Liver (tissue), 9 donors: ENCODE data around the gene SMPDL3A. TPM values are rescaled to one million over a fixed set of nuclear protein-coding genes. Genes with fewer than 3 reads are reported as not detected.

ENCODE experiments used
- DNase-seq: peaks from one replicate; pipeline ENCODE4 v3.0.0-alpha.2; 2017; ENCODE audit warnings: low spot score
- H3K27ac ChIP-seq, 2 donors: one replicate each; pipeline ENCODE4 v1.7.0; 2013; ENCODE audit warnings: inconsistent platforms in 2 of 2, low read length in 2 of 2, control low read depth in 1 of 2, low read depth in 1 of 2, mild to moderate bottlenecking in 1 of 2
- H3K27me3 ChIP-seq, 4 donors: one replicate each; pipeline versions ENCODE4 v1.6.1 to v1.7.0; 2013; ENCODE audit warnings: low read length in 3 of 4, inconsistent platforms in 1 of 4, mild to moderate bottlenecking in 1 of 4, moderate library complexity in 1 of 4; ENCODE audit not compliant: control insufficient read depth in 4 of 4, insufficient read depth in 4 of 4
- H3K36me3 ChIP-seq, 4 donors: one replicate each; pipeline versions ENCODE4 v1.6.1 to v1.7.0; 2013; ENCODE audit warnings: low read length in 3 of 4, mild to moderate bottlenecking in 3 of 4, low read depth in 1 of 4, moderate library complexity in 1 of 4; ENCODE audit not compliant: control insufficient read depth in 4 of 4, insufficient read depth in 3 of 4
- H3K4me1 ChIP-seq, 4 donors: one replicate each; pipeline versions ENCODE4 v1.6.1 to v1.7.0; 2013; ENCODE audit warnings: low read length in 3 of 4, mild to moderate bottlenecking in 3 of 4, moderate library complexity in 1 of 4; ENCODE audit not compliant: control insufficient read depth in 4 of 4, insufficient read depth in 4 of 4
- H3K4me3 ChIP-seq, 3 donors: one replicate each; pipeline versions ENCODE4 v1.6.1 to v1.7.0; 2013; ENCODE audit warnings: low read length in 3 of 3, control low read depth in 1 of 3, low read depth in 1 of 3, mild to moderate bottlenecking in 1 of 3
- H3K9ac ChIP-seq, 2 donors: one replicate each; pipeline ENCODE4 v1.7.0; 2013; ENCODE audit warnings: low read length in 2 of 2, mild to moderate bottlenecking in 2 of 2, moderate library complexity in 2 of 2, control low read depth in 1 of 2, low read depth in 1 of 2
- H3K9me3 ChIP-seq, 4 donors: one replicate each; pipeline versions ENCODE4 v1.6.1 to v1.7.0; 2013; ENCODE audit warnings: low read length in 3 of 4; ENCODE audit not compliant: control insufficient read depth in 4 of 4
- ATF3 ChIP-seq: IDR thresholded peaks from 2 replicates; pipeline ENCODE4 v1.6.1; 2016; ENCODE audit warnings: antibody characterized with exemption
- EGR1 ChIP-seq, 2 donors: IDR thresholded peaks; 2 replicates each; pipeline ENCODE4 v1.6.1; 2016 to 2018; ENCODE audit warnings: antibody characterized with exemption in 2 of 2, low read depth in 2 of 2
- FOXA1 ChIP-seq: IDR thresholded peaks from 2 replicates; pipeline ENCODE4 v1.6.1; 2016; ENCODE audit warnings: antibody characterized with exemption
- FOXA2 ChIP-seq: IDR thresholded peaks from 2 replicates; pipeline ENCODE4 v1.6.1; 2016; ENCODE audit warnings: antibody characterized with exemption
- GABPA ChIP-seq, 2 donors: IDR thresholded peaks in 1 of 2; conservative IDR thresholded peaks in 1 of 2; 2 replicates each; pipeline ENCODE4 v1.6.1; 2016; ENCODE audit warnings: antibody characterized with exemption in 2 of 2, mild to moderate bottlenecking in 1 of 2, moderate library complexity in 1 of 2
- HNF4G ChIP-seq: IDR thresholded peaks from 2 replicates; pipeline ENCODE4 v1.6.1; 2016; ENCODE audit warnings: antibody characterized with exemption
- NR2F2 ChIP-seq: IDR thresholded peaks from 2 replicates; pipeline ENCODE4 v1.6.1; 2016; ENCODE audit warnings: antibody characterized with exemption
- RAD21 ChIP-seq, 2 donors: IDR thresholded peaks; 2 replicates each; pipeline ENCODE4 v1.6.1; 2016; ENCODE audit warnings: antibody characterized with exemption in 2 of 2, mild to moderate bottlenecking in 2 of 2
- RXRA ChIP-seq, 2 donors: IDR thresholded peaks; 2 replicates each; pipeline ENCODE4 v1.6.1; 2017 to 2018; ENCODE audit warnings: antibody characterized with exemption in 2 of 2, mild to moderate bottlenecking in 1 of 2
- SP1 ChIP-seq: IDR thresholded peaks from 2 replicates; pipeline ENCODE4 v1.6.1; 2018; ENCODE audit warnings: antibody characterized with exemption, mild to moderate bottlenecking
- TAF1 ChIP-seq: conservative IDR thresholded peaks from 2 replicates; pipeline ENCODE4 v1.6.1; 2016; ENCODE audit warnings: antibody characterized with exemption, mild to moderate bottlenecking
- WGBS: extraction: QIAGEN DNeasy Blood & Tissue Kit; methylation state at CpG from one replicate; pipeline ENCODE4 v1.1.7; 2013; 5-methylcytosine and 5-hydroxymethylcytosine counted together
- polyA plus RNA-seq, 2 donors: library from polyadenylated mRNA; stranded (reverse) in 1 of 2; unstranded in 1 of 2; fragments of 200-250 nt in 1 of 2; fragments of >200 nt in 1 of 2; fragmentation: Nextera tagmentation in 1 of 2; extraction: Ambion mirVana in 1 of 2; gene quantifications; one replicate each; pipeline versions ENCODE4 v1.2.1 to v1.2.3, GENCODE V29; 2013 to 2015
- total RNA-seq, 2 donors: library from RNA; depleted of rRNA; stranded (reverse); fragments of >200 nt; gene quantifications; one replicate each; pipeline ENCODE4 v1.2.3, GENCODE V29; 2014
- TF ChIP-seq, protein P1 (sequence below): fragments of 150-350 bp; IDR thresholded peaks from 2 replicates; pipeline ENCODE4 v1.5.1; 2017; ENCODE audit warnings: improper control_type of control experiment, low read depth, low read length; ENCODE audit not compliant: missing input control
- TF ChIP-seq, protein P2 (sequence below): IDR thresholded peaks from 2 replicates; pipeline ENCODE4 v1.6.1; 2016; ENCODE audit warnings: antibody characterized with exemption, mild to moderate bottlenecking
- TF ChIP-seq, protein P3 (sequence below): IDR thresholded peaks from 2 replicates; pipeline ENCODE4 v1.6.1; 2016; ENCODE audit warnings: antibody characterized with exemption
- donor health status: healthy.
- donor health status: healthy.
- donor health status: healthy.
- donor health status: healthy.
- donor health status: healthy.

Gene SMPDL3A
- total and polyA plus RNA-seq, 4 donors: 17.3 to 61.4 (median 32.3) TPM

GRCh38 chr6:122804962-122805485 lies 16.0 kb downstream of the SMPDL3A start:
- Histone ChIP-seq H3K4me1 (peaks cover 0 to 5% (median under 1%) of the 10 kb centered on the region in 4 donors), H3K9me3 (no peaks in the 10 kb centered on the region), H3K27me3 (no peaks in the 10 kb centered on the region), H3K27ac (no peak overlapping the region), H3K9ac (no peak overlapping the region), H3K4me3 (no peak overlapping the region), H3K36me3 (peaks cover 2 to 21% (median 12%) of the 10 kb centered on the region in 4 donors)
- no peak for DNase-seq
- TF ChIP-seq TAF1 (no peak), RXRA (IDR thresholded peaks at IDR 0.05) (no peak), RAD21 (IDR thresholded peaks at IDR 0.05) (no peak), ATF3 (no peak), GABPA (IDR thresholded peaks at IDR 0.05 in 1 of 2, conservative IDR thresholded peaks at IDR 0.05 in 1 of 2) (no peak), NR2F2 (no peak), FOXA1 (no peak)
- WGBS: 86% methylated on average over 5 of the region's 5 CpGs

DNA sequence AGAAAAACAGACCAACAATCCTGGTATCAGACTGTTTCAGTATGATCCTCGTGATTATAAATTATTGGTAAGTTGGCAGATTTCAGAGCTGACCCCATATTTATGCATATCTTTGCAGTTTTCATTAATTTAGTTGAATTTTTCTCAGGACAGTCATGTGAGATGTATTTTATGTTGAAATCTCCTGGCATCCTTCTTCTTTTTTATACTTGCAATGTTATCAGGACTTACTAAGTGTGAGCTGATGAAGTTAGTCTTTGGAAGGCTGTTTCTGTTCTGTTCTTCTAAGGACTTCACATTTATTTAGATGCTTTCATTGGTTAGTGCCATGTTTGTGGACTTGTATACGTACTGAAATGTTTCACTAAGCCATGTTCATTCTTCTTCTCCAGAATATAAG lies 17.2 kb downstream of the SMPDL3A start:
- H3K9me3 ChIP-seq: no peaks in the 10 kb centered on the region
- no peak for TF ChIP-seq HNF4G
- no peak for TF ChIP-seq EGR1 (IDR thresholded peaks at IDR 0.05; ENCODE audit: low read depth in 2 of 2)
- TF ChIP-seq, protein P1, sequence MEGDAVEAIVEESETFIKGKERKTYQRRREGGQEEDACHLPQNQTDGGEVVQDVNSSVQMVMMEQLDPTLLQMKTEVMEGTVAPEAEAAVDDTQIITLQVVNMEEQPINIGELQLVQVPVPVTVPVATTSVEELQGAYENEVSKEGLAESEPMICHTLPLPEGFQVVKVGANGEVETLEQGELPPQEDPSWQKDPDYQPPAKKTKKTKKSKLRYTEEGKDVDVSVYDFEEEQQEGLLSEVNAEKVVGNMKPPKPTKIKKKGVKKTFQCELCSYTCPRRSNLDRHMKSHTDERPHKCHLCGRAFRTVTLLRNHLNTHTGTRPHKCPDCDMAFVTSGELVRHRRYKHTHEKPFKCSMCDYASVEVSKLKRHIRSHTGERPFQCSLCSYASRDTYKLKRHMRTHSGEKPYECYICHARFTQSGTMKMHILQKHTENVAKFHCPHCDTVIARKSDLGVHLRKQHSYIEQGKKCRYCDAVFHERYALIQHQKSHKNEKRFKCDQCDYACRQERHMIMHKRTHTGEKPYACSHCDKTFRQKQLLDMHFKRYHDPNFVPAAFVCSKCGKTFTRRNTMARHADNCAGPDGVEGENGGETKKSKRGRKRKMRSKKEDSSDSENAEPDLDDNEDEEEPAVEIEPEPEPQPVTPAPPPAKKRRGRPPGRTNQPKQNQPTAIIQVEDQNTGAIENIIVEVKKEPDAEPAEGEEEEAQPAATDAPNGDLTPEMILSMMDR: no peak
- no peak for TF ChIP-seq SP1
- TF ChIP-seq, protein P2, sequence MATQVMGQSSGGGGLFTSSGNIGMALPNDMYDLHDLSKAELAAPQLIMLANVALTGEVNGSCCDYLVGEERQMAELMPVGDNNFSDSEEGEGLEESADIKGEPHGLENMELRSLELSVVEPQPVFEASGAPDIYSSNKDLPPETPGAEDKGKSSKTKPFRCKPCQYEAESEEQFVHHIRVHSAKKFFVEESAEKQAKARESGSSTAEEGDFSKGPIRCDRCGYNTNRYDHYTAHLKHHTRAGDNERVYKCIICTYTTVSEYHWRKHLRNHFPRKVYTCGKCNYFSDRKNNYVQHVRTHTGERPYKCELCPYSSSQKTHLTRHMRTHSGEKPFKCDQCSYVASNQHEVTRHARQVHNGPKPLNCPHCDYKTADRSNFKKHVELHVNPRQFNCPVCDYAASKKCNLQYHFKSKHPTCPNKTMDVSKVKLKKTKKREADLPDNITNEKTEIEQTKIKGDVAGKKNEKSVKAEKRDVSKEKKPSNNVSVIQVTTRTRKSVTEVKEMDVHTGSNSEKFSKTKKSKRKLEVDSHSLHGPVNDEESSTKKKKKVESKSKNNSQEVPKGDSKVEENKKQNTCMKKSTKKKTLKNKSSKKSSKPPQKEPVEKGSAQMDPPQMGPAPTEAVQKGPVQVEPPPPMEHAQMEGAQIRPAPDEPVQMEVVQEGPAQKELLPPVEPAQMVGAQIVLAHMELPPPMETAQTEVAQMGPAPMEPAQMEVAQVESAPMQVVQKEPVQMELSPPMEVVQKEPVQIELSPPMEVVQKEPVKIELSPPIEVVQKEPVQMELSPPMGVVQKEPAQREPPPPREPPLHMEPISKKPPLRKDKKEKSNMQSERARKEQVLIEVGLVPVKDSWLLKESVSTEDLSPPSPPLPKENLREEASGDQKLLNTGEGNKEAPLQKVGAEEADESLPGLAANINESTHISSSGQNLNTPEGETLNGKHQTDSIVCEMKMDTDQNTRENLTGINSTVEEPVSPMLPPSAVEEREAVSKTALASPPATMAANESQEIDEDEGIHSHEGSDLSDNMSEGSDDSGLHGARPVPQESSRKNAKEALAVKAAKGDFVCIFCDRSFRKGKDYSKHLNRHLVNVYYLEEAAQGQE: no peak
- TF ChIP-seq RXRA (IDR thresholded peaks at IDR 0.05): peak in 1 of 2 donors; percentile 11
- no peak for TF ChIP-seq FOXA2
- TF ChIP-seq, protein P3, sequence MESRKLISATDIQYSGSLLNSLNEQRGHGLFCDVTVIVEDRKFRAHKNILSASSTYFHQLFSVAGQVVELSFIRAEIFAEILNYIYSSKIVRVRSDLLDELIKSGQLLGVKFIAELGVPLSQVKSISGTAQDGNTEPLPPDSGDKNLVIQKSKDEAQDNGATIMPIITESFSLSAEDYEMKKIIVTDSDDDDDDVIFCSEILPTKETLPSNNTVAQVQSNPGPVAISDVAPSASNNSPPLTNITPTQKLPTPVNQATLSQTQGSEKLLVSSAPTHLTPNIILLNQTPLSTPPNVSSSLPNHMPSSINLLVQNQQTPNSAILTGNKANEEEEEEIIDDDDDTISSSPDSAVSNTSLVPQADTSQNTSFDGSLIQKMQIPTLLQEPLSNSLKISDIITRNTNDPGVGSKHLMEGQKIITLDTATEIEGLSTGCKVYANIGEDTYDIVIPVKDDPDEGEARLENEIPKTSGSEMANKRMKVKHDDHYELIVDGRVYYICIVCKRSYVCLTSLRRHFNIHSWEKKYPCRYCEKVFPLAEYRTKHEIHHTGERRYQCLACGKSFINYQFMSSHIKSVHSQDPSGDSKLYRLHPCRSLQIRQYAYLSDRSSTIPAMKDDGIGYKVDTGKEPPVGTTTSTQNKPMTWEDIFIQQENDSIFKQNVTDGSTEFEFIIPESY: no peak
- no peak overlapping the region for H3K9ac ChIP-seq
- no peak for DNase-seq
- no peaks in the 10 kb centered on the region for H3K27me3 ChIP-seq
- H3K4me1 ChIP-seq: peaks cover 0 to 5% (median under 1%) of the 10 kb centered on the region in 4 donors
- 92% methylated on average over 2 of the region's 2 CpGs for WGBS
- peaks cover 2 to 26% (median 13%) of the 10 kb centered on the region in 4 donors for H3K36me3 ChIP-seq
- H3K4me3 ChIP-seq: no peak overlapping the region
- no peak overlapping the region for H3K27ac ChIP-seq
